Activated T-cell treated with anti-CD3 and anti-CD28 coated beads for 4 hours (primary cell): ENCODE data around the gene CHST15.
"Not testable (repeated sequence)": the region's sequence is repeated elsewhere in the genome, so short reads cannot be mapped to it uniquely, and the experiment has no call there.

Experiments used
- DNase-seq: peaks from one replicate; pipeline ENCODE4 v3.0.0-alpha.2; 2020

Gene CHST15

DNA sequence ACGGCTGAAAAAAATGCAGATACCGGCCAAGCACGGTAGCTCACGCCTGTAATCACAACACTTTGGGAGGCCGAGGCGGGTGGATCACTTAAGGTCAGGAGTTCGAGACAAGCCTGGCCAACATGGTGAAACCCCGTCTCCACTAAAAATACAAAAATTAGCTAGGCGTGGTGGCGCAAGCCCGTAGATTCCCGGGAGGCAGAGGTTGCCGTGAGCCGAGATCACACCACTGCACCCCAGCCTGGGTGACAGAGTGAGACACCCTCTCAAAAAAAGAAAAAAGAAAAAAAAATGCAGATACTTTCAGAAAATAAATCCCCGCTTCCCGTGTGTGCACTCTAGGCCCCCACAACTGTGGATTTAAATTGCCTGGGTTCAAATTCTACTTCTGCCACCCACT lies 2.4 kb upstream of the CHST15 start:
- not testable (repeated sequence) for DNase-seq

DNA sequence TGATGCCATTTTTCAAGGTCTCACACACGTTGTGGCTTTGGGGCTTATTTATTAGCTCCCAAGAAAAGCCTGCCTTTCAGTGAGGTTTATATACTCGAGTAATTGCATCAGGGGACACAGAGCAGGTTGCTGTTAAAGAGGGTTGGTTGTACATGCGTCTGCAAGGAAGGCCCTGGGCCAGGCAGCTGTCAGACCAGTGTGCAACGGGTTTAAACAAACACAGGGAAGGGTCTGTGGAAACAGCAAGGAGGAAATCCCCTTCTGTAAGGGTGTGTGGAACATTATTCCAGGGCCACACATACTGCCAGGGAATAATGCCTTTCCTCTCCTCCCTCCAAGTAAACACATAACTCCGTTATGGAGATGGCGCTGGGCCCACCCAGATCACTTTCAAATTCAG lies 1.7 kb upstream of the CHST15 start:
- no peak for DNase-seq

DNA sequence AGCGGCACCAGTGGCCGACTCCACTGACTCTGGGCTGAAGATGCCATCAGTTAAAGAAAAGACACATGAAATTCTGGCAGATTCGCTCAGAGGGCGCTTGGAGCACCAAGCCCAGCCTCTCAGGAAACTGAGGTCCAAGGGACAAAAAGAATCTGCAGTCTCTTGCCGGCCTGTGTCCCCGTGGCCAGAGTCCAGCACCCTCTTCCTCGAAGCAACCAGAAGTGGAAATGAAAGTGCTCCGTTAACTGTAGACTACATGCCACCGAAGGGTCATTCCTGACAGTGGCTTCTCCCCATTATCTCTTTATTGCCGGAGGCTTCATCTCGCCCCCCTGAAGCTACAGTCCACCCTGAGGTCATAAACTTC lies 1.0 kb upstream of the CHST15 start:
- no peak for DNase-seq

DNA sequence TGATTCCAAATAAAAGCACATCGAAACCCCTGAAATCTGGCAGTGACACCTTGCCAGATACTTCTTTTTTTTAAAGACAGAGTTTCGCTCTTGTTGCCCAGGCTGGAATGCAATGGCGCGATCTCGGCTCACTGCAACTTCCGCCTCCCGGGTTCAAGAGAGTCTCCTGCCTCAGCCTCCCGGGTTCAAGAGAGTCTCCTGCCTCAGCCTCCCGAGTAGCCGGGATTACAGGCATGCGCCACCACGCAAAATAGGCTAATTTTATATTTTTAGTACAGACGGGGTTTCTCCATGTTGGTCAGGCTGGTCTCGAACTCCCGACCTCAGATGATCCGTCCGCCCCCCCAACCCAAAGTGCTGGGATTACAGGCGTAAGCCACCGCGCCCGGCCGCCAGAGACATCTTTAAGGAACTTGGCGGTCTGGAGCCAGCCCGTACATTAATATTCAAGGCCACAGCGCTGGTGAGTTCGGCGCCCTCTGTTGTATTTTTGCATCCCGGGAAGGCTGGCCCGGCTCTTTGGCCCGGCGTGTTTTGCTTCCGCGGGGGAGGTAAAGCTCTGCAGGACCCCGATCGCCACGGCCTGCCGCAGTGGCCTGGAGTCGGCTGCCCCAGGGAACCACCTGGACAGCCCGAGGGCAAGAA lies 498 bp upstream of the CHST15 start:
- not testable (repeated sequence) for DNase-seq

DNA sequence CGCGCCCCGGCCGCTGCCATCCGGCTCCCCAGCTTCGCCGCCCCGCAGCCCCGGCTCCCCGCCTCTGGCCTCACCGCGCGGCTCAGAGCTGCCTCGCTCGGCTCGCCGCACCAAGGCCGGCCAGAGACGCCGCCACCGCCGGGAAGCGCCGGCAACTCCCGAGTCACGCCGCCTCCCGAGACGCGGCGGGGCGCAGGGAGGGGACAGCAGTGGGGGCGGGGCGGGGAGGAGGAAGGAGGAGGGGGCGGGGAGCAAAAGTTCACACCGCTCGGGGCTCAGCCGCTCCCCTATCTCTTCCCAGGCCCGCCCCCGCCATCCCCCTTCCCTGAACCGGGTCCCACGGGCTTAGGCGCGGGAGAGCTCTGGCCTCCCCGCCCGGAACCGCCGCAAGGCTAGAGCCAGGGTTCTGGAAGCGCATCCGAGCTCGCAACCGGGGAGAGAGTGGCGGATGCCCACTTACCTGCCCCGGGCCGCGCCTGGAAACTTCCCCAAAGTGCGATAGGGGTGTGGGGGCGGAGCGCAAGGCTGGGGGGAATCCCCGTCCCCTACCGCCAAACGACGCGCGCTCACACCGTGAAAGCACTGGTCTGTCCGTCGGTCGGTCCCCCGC lies 1.0 kb downstream of the CHST15 start:
- no peak for DNase-seq

DNA sequence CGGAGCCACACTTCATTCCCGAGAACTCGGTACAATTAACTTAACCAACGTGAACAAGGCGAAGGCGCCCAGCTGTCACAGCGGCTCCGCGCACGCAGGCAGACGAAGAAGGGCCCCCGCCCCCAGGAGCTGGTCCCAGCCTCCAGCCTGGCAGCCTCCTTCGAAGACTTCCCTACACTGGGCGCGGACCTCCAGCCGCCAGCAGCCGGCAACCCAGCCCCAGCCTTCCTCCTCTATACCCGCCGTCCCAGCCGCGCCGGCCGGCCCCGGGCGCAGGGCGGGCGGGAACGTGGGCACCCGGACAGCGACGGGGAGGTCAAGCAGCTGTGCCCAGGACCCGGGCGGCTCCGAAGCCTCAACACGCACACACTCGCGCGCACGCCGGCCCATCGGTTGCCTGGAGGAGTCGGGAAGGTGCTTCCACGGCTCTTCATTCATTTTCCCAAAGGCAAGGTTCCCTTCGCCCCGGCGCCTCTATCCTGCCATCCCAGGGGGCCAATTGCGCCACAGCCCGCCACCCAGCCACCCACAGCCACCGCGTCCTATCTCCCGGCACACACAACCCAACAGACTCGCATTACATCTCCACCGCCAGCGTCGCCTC lies 1.6 kb downstream of the CHST15 start:
- no peak for DNase-seq

DNA sequence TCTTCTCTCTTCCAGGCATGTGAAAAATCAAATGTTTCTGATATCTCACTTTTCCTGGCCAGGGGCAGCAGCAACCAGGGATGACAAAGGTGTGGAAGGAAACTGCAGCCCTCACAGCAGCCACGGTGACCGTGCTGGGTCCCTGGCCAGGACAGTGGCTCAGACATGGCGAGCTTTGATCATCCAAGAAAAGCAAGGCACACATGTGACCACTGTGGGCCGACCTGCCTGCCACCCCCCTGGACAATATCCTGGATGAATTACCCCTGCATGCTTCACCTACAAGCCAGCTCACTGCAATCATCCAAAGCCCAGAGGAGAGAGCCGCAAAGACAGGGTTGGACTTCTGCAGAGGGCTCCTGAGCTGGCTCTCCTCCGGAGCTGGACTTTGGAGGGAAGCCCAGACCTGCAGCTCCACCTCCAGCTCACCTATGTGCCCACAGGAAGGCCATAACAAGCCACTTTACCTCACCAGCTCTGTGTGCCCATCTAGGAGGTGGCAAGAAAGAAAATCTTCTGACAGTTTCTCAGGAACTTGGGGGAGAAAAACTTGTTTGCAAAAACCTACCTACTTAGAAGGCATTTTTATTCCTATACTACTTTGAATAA lies 2.7 kb downstream of the CHST15 start:
- DNase-seq = no peak

DNA sequence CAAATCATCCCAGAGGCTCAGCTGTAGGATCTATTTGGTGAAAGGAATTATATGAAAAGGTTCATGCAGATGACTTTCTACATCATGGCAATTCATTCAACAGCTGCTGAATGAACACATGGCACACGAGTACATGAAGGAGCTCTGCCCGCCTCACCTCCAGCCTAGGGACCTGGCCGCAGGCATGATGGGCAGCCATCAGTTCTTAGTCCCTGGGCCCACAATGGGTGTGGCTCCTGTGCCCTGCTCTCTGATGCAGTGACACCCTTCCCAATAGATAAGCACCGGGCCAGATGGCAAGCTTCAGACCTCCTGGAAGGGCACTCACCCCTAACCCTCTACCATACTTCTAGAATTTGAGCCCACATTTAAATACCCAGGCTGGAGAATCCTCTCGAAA lies 3.5 kb downstream of the CHST15 start:
- DNase-seq = no peak

DNA sequence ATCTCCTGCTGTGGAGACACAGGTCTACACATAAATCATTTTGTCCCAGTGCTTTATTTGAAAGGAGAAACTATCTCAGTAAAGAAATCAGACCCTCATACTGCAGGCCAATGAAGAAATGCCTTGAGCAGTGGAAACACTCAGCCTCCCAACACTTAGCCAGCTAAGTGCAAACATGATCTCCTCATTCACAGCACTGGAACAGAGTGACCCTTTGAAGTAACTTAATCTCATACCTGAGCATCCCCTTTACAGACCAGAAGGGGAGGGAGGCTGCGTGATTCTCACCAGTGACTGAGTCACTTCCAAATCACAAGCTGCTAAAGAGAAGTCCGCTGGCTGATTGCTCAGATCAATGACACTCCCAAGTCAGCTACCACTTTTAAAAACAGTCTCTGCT lies 4.5 kb downstream of the CHST15 start:
- DNase-seq = no peak

DNA sequence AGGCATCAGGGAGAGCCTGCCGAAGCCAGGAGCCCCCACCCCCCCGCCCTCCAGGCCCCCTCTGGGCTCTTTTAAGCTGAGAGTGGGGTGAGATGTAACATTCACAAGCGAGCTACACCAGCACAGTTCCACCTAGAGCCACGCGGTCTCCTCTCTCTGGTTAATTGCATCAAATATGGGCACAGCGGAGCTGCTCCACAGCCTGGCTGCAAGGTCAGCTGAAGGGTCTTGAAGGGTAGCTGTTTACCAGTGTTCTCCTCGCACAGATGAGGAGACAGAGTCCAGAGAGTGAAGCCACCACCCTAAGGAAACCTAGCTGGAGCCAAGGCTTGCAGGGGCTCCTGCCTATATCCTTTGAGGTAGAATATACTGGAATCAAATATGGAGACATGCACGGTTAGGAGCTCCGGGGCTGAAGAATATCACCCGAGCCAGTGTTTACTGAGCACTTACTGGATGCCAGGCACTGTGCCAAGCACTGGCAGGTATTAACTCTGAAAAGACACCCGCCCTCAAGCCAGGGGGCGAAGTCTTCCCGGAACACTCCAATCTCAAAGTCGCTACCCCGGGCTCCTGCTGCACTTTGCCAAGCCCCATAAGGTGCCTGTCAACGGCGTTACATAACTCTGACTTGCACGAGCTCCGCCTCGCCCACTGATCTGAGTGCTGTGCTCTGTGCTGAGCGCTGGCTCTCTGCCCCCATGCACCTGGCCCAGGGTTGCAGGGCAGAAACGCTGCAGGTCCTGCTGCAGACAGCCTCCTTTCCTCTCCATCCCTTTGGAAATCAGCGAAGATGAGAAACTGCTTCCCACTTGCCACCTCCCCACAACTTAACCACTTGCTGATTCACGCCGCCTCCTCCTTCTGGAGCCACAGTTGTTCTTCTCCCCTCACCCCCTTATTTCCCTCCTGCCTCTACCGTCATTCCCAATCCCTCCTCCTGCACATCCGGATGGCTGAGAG lies 5.4 kb downstream of the CHST15 start:
- DNase-seq = no peak

DNA sequence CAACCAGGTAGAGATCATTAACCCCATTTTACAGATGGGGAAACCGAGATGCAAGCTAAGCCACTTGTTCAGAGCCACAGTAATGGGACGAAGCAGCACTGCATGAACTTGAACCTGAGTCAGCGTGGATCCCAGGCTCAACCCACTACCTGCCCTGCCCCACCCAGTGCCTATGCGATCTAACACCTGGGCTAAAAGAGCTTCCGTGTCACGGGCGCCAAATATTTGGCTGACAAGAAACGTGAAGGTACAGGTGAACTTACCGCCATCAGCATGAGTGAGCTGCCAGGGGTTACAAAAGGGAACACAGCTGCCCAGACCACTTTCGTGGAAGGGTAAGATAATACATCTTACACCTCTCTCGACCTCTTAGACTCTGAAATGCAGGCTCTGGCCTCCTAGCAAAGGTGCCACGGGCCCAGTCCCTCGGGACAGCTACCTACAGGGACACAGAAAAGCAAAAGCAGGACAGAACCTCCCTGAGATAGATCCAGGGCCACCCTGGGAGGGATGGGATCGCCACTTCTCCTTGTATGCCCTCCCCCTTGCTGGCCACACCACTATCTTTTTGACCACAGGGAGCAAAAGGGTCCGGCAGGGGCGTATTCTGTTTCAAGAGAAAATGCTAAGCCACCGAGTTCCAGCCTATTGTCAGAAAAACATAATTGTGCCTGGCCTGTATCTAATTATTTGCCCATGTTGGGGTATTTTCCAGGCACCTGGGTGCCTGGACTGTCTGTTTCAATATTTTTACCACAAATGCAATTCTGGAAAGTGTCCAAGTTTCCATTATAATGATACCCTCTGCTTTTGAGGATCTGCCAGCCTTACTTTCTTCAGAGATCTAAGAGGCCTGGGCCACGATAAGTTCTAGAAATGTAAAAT lies 6.4 kb downstream of the CHST15 start:
- no peak for DNase-seq

DNA sequence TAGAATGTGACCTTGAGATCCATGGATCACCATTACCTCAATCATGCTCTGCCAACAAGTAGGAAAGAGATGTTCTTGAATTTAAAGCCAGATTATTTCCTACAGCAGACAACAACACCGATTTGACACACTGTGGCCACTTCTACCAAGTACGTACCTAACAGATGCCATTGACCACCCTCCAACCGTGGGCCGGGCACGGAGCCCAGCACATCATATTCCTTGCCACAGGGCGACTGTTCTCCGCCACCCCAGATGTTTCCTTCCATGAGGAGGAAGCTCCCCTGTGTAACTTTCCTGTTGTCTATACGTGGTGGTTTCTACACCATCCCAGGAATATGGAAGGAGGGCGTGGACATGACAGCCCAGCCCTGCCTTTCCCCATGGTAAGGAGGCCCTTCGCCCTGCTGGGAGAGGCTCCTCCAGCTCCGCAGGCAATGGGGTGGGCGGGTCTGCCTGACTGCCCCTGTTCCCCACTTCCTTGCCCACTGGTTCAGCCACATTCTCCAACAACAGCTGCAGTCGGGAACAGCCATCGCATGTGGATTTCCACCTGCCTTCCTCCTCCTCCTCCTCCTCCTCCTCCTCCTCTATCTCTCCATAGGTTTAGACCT lies 7.2 kb downstream of the CHST15 start:
- DNase-seq = no peak

DNA sequence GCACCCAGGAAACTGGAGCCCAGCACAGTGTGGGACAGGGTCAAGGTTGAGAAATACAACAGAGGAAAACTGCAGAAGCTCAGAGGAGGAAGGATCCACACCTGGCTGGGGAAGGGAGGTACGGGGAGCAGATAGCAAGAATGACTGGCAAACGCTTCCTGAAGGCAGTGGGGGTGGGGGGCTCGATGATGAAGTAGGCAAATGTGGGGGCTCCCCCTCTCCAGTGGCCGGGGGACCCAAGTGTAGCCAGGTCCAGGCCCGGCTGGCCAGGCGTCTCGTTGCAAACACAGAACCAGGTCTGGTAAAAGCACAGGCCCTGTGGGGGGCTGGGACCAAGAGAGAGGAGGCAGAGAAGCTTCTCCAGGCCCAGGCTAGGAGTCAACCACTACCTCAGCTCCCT lies 7.7 kb downstream of the CHST15 start:
- no peak for DNase-seq

DNA sequence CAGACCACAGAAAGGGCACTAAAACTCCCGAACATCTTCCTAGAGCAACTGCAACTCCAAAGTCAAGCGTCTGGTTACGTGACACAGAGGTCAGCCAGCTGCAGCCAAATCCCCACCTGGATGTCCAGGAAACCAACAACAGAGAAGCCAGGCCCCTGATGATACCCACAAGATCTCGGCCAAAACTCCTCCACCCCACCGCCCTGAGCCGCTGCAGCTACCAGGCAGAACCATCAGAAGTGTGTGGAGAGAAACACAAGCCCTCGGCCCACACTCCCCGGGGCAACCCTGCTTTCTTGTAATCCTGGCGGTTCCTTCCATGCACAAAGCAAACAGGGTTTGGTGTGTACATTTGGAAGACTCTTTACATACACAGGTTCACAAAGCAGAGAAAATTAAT lies 8.7 kb downstream of the CHST15 start:
- DNase-seq = no peak

DNA sequence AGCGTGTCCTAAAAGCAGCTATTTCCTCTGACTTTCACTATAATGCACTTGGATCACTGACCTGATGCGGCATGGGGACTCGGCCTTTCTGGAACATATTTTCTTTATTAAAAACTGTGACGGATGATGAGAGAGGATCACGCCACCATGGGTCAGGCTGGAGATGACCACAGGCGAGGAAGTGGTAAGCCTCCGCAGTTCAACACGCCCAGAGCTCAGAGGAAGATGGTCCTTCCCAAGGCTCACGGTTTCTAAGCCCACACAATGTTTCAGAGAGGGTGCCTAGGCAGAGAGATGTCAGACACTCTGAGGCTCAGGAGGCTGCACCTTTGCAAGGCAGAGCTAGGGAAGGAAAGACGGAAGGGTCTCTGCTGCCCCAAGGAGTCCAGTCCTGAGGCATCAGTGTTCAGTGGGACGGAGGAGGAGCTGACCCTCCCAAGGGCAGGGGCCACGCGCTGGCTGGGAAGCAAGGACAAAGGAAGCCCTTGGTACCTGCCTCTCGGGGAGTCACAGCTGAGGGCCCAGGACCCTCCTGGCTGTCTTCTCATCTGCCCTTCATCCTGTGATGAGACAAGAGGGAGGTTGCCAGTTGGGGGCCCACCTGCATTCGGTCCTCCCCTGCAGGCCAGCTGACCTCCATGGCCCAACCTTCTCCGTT lies 9.5 kb downstream of the CHST15 start:
- DNase-seq = no peak

DNA sequence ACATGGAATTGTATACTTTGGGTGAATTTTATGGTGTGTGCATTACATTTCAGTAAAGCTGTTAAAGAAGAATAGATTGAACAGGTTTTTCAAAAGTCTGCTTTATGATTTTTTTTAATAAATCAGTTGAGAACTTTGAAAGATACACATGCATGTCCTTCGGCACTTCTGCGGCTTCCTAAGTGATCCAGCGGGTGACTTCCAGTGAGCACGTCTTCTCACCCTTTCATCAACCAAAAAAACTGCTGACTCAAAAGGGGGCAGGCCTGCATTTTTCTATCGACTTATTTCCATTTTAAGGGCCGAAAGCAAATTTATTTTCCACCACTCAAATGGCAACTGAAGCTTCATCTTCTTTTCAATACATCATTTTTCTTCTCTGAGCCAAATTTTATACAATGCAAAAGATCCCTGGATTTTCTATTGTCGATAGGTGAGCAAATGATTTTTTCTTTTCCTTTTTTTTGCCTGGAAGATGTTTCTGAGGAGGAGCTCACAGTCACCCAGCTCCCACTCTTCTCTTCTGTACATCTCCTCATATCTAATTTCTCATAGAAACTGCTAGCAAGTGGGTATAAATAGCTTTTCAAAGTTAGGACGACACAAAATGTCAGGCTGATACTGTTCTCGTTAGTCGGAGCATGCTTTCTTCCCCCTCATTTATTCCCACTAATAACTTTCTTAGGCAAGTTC lies 10.2 kb downstream of the CHST15 start:
- DNase-seq = no peak

DNA sequence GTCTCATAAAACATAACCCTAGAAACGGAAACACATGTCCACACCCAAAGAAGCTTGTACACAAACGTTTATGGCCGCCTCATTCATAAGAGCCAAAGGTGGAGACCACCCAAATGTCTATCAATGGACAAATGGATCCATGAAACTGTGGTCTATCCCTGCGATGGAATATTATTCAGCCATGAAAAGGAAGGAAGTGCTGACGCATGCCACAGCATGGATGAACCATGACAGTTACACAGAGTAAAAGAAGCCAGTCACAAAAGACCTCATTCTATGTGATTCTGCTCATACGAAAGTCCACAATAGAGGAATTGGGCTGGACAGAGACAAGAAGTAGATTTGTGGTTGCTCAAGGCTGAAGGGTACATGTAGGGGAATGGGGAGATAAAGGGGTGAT lies 10.8 kb downstream of the CHST15 start:
- DNase-seq = no peak

DNA sequence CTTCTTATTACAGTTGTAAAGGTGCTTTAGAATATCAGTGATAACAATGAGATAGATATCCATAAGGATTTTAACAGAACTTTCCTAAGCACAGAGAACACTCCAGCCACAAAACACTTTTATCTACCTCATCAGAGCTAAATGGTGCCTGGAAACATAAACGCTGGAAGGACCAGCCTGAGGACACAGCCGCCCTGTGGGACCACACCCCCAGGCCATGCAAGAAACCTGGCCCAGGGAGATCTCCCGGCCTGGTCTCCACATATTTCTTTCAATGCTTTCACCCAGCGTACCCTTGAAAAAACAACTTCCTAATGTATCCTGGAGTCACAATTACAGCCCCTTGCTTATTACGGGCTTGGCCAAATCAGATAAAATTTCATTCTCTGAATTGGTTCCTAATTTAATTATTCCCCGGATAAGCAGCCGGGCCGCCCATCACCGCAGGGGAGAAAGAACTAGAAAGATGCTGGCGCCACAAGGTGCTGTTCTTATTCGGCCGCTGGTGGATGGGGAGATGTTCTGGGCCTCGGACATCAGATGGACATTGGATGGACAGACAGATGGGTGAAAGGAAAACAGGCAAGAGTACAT lies 11.8 kb downstream of the CHST15 start:
- DNase-seq = no peak

DNA sequence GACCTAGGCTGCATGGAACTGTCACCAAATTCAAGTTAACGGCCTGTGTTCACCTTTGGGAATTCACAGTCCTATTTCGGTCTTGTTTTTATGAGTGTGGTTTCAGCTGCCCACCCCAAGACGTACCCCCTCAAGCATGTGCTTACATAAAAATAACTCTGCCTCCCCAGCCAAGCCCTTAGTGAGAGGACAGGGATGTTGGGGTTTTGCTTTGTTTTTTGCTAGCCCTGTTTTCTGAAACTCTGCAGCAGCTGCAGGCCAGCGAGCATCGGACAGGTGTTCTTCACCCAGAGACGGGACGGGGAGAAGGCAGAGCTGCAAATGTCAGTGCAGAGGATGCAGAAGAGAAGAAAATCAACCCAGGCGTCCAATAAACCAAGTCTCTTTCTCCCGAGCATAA lies 13.5 kb downstream of the CHST15 start:
- DNase-seq = no peak

DNA sequence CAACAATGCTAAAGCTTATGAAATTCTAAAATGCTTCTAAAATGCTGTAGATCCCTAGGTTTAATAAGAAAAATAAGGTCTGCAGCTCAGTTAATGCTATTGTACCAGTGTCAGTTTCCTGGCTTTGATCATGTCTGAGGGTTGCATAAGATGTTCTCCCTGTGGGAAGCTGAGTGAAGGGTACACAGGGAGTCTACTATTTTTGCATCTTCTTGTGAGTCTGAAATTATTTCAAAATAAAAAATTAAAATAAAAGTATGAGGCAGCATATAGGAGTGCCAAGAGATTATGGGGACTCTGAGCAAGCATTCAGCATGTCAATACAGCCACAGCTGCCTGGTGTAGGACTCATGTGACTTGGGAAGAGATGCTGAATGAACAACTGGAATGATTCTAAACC lies 14.7 kb downstream of the CHST15 start:
- DNase-seq = no peak
